ENCODE data around the gene ZNF37A.
"Not testable (repeated sequence)": the region's sequence is repeated elsewhere in the genome, so short reads cannot be mapped to it uniquely, and the experiment has no call there.

- TF ChIP-seq, protein P1, sequence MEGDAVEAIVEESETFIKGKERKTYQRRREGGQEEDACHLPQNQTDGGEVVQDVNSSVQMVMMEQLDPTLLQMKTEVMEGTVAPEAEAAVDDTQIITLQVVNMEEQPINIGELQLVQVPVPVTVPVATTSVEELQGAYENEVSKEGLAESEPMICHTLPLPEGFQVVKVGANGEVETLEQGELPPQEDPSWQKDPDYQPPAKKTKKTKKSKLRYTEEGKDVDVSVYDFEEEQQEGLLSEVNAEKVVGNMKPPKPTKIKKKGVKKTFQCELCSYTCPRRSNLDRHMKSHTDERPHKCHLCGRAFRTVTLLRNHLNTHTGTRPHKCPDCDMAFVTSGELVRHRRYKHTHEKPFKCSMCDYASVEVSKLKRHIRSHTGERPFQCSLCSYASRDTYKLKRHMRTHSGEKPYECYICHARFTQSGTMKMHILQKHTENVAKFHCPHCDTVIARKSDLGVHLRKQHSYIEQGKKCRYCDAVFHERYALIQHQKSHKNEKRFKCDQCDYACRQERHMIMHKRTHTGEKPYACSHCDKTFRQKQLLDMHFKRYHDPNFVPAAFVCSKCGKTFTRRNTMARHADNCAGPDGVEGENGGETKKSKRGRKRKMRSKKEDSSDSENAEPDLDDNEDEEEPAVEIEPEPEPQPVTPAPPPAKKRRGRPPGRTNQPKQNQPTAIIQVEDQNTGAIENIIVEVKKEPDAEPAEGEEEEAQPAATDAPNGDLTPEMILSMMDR (IDR thresholded peaks at IDR 0.05 in 4 of 5, conservative IDR thresholded peaks at IDR 0.05 in 1 of 5), result not testable (repeated sequence)
- not testable (repeated sequence) for TF ChIP-seq POLR2A (IDR thresholded peaks at IDR 0.05)
These were observed 56.8 kb downstream of the ZNF37A start for GRCh38 chr10:38150891-38151463.
